HK-2 (cell line): ENCODE measurements around the gene PTCD1.

Source experiments
- DNase-seq: peaks from one replicate; pipeline ENCODE4 v3.0.0-alpha.2; 2018; ENCODE audit not compliant: unreplicated experiment

The PTCD1 gene

GRCh38 chr7:99408379-99409191 lies 30.0 kb downstream of the PTCD1 start, which contains the start of the genes BUD31 and PDAP1:
Gene BUD31 (plus strand): TSS chr7:99408969. CDS start chr7:99411093, 2,124 bp downstream.
Gene PDAP1 (minus strand): TSS chr7:99408597. CDS start chr7:99408548, 49 bp downstream.
- peak; percentile 93 for DNase-seq

- DNase-seq: peak; percentile 61
These were observed 30.7 kb downstream of the PTCD1 start for GRCh38 chr7:99407872-99408378.

- DNase-seq: no peak
These were observed 32.0 kb downstream of the PTCD1 start for GRCh38 chr7:99406557-99406956.

- no peak for DNase-seq
These were observed 33.6 kb downstream of the PTCD1 start for GRCh38 chr7:99404977-99405320.

GRCh38 chr7:99404235-99404976 lies 34.2 kb downstream of the PTCD1 start:
- no peak for DNase-seq

- DNase-seq: no peak
These were observed 34.8 kb downstream of the PTCD1 start for GRCh38 chr7:99403764-99404163.

GRCh38 chr7:99402854-99403253 lies 35.7 kb downstream of the PTCD1 start:
- no peak for DNase-seq

GRCh38 chr7:99399597-99399996 lies 39.0 kb downstream of the PTCD1 start:
- no peak for DNase-seq

GRCh38 chr7:99398891-99399445 lies 39.6 kb downstream of the PTCD1 start:
- no peak for DNase-seq

- DNase-seq: no peak
These were observed 41.2 kb downstream of the PTCD1 start for GRCh38 chr7:99397297-99397983.

- DNase-seq: no peak
These were observed 41.9 kb downstream of the PTCD1 start for GRCh38 chr7:99396418-99397296.

- DNase-seq: no peak
These were observed 42.8 kb downstream of the PTCD1 start for GRCh38 chr7:99395616-99396327.

- DNase-seq: no peak
These were observed 44.5 kb downstream of the PTCD1 start for GRCh38 chr7:99394188-99394502.

GRCh38 chr7:99393355-99394187 lies 45.0 kb downstream of the PTCD1 start:
- no peak for DNase-seq

GRCh38 chr7:99392659-99393354 lies 45.8 kb downstream of the PTCD1 start:
- no peak for DNase-seq

- no peak for DNase-seq
These were observed 46.6 kb downstream of the PTCD1 start for GRCh38 chr7:99392046-99392445.

GRCh38 chr7:99390941-99391602 lies 47.5 kb downstream of the PTCD1 start:
- no peak for DNase-seq

GRCh38 chr7:99389772-99390171 lies 48.8 kb downstream of the PTCD1 start:
- no peak for DNase-seq
